Stimulated activated CD4-positive, alpha-beta T cell treated with anti-CD3 and anti-CD28 coated beads, TNF-alpha, amount 100 ng/mL, for 48 hours (primary cell): ENCODE data around the gene HDAC6.
A peak's percentile ranks its signal among the peaks of the same experiment; 100 is the strongest.
"Not testable (repeated sequence)": the region's sequence is repeated elsewhere in the genome, so short reads cannot be mapped to it uniquely, and the experiment has no call there.

Experiments used
- DNase-seq, 3 donors: peaks; one replicate each; pipeline ENCODE4 v3.0.0-alpha.2; 2020; ENCODE audit warnings: low read depth in 3 of 3

Gene HDAC6

DNA sequence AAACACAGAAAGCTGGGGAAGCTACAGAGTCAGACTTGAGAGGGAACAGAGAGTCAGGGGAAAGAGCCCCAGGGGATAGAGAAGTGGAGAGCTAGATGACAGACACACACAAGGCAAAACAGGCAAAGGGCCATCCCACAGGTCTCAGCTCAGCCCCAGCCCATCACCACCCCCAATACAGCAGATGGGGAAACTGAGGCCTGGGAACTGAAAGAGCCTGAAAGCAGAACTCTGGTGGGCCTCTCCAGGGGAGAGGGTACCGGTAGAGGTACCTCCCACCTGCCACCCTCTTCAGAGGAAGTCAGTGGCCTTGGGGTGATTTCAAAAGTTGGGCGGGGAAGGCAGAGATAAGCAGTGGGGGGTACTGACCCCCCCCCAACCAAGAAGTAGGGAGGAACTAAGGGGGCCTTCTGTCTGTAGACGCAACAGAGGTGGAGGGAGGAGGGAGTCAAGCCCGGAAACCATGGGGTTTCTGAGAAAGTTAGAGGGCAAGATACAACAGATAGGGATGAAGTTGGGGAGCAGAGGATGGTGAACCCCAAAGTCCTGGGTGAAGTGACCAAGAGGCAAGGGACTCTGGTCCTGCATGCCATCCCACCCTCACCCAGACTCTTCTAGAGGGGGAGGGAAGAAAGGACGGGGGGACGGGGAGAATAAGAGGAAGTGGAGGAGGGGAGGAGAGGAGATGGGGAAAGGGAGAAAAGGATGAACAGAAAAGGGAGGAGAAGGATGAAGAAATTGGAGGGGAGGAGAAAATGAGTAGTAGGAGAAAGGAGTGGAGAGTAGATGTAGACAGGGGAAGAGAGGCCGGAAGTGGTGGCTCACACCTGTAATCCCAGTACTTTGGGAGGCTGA lies 12.3 kb upstream of the HDAC6 start:
- DNase-seq: no peak

DNA sequence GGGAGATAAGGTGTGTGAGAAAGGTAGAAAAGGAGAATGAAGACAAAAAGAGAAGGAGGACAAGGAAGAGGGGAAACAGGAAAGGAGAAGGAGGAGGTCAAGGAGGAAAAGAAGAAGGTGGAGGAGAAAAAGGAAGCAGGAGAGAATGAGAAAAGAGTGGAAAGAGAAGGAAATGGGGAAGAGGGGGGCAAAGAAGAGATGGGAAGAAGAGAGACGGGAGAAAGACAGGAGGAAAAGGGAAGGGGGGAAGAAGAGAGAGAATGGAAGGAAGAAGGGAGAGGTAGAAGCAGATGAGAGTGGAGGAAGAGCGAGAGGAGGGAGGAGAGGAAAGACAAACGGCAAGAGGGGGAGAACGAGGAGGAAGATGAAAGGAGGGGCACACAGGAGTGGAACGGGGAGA lies 11.4 kb upstream of the HDAC6 start:
- DNase-seq: no peak

DNA sequence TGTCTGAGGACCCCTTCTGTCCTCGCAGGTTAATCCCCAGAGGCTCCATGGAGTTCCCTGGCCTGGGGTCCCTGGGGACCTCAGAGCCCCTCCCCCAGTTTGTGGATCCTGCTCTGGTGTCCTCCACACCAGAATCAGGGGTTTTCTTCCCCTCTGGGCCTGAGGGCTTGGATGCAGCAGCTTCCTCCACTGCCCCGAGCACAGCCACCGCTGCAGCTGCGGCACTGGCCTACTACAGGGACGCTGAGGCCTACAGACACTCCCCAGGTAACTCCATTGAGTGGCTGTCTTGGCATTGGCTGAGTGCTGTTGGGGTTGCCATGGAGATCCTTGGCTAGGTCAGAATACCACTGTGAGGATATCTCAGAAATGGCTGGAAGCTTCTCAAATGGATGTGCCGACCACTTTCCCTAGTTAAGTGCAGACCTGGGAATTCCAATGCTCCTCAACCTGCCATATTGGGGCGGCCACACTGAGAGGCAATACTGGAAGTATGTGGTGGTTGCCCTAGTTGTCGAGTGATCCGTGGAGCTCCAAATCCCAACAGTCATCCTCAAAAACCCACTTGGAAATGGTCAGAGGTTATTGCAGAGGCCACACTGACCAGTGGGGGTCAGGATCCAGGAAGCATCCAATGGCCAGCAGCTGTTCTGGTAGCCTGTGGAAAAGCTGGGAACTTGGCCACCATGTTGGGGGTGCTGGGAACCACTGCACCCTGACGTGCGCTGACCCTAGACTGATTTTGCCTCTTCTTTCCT lies 10.6 kb upstream of the HDAC6 start:
- no peak for DNase-seq

DNA sequence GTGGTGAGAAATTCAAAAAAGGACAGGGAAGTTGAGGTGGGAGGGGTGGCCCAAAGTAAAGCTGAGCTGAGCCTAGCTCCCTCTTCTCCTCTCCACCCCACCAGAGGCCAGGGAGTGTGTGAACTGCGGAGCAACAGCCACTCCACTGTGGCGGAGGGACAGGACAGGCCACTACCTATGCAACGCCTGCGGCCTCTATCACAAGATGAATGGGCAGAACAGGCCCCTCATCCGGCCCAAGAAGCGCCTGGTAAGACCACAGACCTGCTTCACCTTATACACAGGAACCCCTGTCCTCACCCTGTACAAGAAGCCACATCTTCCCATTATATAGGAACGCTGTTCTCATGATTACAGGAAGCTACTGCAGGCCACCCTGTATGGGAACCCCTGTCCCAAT lies 9.6 kb upstream of the HDAC6 start:
- DNase-seq: no peak

DNA sequence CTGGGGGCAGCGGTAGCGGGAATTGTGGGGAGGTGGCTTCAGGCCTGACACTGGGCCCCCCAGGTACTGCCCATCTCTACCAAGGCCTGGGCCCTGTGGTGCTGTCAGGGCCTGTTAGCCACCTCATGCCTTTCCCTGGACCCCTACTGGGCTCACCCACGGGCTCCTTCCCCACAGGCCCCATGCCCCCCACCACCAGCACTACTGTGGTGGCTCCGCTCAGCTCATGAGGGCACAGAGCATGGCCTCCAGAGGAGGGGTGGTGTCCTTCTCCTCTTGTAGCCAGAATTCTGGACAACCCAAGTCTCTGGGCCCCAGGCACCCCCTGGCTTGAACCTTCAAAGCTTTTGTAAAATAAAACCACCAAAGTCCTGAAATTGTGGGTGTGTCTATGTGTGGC lies 7.9 kb upstream of the HDAC6 start:
- no peak for DNase-seq

DNA sequence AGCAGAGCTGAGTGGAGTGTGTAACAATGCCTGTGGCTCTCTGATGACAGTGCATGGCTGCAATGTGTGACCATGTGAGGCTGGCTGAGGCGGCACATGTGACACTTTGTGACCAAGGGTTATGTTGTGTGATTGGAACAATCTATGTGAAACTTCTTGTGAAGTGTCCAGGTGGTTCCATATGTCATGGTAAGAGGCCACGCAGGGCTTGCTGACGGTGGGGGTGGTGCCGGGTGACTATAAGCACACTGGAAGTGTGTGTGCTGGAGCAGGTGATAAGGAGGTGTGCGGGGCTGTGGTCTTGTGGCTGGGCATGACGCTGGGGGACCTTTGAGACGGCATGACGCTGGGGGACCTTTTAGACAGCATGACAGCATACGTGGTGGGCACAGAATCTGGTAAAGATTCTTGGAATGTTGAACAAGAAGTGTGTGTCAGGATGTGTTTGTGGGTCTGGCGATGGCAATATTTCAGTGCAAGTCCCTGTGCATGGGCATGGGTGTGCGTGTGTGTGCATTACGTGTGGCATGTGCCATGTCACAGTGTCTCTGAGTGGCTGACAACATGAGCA lies 7.4 kb upstream of the HDAC6 start:
- no peak for DNase-seq

DNA sequence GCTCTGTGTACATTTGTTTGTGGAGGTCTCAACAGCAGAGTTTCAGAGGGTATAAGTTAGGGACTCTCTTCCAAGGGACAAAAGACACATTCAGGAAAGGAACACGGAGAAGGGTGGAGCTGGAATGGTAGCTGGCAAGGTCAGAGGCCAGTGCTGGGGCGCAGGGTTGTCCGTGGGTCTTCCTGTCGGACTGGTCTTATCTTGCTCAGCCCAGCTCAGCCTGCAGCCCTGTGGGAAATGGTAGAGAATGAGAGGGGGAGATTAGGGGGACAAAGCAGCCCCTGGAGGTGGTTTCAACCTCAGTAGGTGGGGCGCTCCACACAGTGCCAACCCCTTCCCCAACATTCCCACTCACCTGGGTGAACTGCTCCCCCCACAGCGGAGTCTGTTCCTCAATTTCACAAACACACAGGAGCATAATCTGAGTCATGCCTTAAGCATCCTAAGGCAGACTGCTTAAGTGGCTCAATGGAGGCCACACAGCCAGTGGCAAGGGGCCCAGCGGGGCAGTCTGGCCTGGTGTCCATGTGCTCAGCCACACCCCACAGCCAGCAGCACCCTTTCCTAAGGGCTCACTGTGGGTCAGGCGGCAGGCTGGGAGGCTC lies 6.9 kb upstream of the HDAC6 start:
- DNase-seq: no peak

DNA sequence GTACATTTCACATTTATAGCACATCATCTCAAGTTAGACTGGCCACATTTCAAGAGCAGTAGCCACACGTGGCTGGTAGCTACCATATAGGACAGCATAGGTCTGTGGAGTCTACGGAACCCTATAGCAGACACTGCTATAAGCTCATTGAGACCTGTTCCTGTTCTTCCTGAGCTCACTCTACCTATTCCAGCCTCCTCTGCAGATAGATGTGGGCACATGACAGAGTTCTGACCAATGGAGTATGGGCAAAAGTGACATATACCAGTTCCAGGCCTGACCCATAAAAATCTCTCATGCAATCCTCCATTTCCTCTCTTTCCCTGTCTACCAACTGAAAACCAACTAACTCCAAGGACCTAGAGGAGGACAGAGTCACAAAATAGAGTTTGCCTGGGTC lies 3.5 kb upstream of the HDAC6 start:
- no peak for DNase-seq

DNA sequence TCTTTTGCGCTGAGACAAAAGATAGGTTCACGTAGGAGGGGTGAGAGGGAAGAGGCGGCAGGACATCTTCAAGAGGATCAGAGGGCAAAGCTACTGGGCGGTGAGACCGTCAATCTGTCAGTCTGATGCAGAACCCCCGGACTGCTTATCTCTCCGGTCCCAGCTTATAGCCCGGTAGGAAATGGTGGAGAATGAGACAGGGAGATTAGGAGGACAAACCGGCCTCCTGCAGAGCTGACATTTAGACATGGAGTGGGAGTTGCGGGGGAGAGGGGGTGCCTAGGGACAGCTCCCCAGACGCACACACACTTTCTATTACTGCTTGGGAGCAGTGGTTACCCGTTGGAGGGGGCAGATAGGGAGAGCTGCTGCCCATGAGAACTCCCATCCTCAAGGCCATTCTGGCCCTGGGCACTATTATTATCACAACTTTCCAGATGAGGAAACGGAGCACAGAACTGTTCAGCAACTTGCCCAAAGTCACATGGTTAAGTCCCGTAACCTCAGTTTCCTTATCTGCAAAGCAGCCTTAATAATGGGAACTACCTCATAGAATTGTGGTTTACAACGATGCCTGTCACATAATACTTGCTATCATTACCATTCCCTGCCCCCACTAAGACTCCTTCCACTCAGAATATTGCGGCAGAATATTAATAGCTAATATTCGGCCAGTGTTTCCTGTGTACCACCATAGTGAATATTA lies 1.1 kb upstream of the HDAC6 start:
- no peak for DNase-seq

DNA sequence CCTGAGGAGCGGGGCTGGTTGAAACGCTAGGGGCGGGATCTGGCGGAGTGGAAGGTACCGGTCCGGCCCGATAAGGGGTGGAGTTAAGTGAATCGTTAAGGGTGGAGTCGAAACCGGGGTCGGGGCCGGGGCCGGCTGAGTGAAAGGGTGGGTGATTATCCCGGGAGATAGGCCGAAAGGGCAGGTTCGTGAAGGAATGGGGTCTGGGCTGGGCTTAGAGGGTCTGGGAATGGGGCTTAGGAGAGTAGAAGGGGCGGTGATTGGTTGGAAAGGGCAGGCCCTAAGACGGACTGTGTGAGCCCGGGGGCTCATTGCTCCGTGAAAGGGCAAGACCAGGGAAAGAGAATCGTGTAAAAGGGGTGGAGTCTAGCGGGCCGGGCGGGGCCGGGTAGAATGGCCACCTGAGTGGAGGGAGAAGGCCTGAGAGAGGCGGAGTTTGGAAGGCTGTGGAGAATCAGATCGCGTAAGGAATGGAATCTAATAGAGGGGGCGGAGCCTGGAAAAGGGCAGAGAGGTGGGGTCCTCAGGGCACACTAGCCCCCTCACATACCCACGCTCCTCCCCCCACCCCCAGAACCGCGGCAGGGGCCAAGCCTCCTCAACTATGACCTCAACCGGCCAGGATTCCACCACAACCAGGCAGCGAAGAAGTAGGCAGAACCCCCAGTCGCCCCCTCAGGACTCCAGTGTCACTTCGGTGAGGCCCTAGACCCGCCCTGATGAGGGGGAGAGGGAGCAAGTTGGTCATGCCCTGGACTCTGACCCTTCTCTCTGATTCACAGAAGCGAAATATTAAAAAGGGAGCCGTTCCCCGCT lies 430 bp downstream of the HDAC6 start:
- DNase-seq: peak; percentile 32 to 57 (median 44)

DNA sequence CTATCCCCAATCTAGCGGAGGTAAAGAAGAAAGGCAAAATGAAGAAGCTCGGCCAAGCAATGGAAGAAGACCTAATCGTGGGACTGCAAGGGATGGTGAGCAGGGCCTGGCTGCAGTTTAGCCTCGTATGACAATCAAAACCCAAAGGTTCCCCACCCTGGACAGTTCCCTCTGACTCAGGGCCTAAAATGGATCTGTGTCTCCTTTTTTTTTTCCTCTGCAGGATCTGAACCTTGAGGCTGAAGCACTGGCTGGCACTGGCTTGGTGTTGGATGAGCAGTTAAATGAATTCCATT lies 986 bp downstream of the HDAC6 start:
- DNase-seq: no peak

DNA sequence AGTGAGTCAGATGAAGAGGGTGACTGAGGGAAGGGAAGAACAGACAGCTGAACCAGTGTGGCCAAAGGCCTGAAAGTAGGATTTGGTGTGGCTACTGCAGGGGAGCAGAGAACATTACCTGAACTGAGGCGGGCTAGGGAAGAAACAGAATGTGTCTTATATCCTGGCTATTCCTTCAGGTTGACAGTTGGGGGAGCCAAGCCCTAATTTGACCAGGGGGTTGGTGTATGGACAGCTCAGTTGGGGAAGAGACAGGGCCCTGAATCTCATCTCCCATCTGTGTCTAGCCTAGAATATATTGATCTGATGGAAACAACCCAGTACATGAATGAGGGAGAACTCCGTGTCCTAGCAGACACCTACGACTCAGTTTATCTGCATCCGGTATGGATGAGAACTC lies 4.2 kb downstream of the HDAC6 start:
- DNase-seq: no peak

DNA sequence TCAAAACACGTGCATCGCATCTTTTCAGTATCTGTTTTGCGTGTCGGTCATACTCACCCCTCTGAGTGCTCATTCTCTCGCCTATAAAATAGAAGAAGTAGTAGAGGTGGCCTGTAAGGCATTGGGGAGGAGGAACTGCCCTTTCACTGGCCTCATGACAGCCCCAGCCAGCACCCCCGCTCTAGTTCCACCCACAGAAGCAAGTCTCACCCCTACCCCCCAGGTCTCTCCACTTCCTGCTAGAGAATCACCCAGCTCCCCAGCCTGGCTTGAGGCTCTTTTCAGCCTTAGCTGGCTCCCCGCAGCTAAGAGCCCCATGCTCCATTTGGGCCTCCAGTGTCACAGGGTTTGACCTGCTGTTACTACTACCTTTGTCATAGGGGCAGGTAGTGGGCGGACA lies 11.8 kb downstream of the HDAC6 start:
- no peak for DNase-seq

DNA sequence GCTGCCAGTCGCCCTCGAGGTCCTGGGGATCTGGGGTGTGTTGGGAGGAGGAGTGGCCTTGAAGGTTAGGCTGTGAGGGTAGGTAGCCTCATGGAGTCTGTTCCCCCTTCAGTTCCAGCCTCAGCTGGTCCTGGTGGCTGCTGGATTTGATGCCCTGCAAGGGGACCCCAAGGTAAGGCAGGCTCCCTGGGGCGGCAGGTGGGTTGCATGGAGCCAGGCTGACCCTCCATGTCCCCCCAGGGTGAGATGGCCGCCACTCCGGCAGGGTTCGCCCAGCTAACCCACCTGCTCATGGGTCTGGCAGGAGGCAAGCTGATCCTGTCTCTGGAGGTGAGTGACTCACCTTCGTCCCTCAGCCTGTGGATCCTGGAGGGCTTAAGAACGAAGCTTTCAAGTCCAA lies 12.9 kb downstream of the HDAC6 start:
- no peak for DNase-seq

DNA sequence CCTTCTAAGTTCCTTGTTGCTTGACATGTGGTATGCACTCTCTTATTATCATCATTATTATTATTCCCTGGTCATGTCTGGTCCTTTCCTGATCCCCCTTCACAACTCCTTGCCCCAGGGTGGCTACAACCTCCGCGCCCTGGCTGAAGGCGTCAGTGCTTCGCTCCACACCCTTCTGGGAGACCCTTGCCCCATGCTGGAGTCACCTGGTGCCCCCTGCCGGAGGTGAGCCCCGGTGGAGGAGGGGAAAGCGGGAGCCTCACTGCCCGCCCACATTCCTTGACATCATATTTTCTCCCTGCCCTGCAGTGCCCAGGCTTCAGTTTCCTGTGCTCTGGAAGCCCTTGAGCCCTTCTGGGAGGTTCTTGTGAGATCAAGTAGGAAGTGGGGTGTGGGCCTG lies 13.4 kb downstream of the HDAC6 start:
- no peak for DNase-seq

DNA sequence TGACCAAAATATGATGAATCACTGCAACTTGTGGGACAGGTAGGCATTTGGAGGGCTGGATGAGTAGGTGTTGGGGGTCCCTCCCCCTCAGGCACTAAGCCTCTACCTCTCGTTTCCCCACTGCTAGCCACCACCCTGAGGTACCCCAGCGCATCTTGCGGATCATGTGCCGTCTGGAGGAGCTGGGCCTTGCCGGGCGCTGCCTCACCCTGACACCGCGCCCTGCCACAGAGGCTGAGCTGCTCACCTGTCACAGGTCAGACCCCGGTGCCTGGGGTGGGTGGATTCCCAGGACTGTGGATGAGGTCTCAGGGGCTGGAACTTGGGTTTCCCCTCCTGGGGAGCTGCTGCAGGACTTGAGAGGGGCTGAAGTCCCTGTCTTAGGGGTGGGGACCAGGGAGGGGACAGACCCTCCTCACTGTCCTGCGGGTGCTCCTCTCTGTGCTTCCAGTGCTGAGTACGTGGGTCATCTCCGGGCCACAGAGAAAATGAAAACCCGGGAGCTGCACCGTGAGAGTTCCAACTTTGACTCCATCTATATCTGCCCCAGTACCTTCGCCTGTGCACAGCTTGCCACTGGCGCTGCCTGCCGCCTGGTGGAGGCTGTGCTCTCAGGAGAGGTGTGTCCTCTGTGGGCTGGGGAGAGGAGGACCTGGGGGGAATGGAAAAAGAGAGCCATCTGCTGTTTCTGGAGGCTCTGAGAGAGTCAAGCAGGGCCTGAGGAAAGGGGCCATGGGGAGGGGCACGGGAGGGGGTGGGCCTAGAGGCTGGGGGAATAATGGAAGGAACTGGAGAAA lies 14.3 kb downstream of the HDAC6 start:
- DNase-seq: no peak

DNA sequence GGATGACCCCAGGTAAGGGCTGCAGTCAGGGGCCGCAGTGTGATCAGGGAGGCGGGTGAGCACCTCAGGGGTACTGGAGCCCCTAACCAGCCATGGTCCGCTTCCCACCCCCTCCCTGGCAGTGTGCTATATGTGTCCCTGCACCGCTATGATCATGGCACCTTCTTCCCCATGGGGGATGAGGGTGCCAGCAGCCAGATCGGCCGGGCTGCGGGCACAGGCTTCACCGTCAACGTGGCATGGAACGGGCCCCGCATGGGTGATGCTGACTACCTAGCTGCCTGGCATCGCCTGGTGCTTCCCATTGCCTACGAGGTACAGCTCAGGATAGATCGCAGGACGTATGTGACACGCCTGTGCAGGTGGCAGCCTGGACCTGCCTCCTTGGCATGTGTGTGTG lies 16.2 kb downstream of the HDAC6 start:
- no peak for DNase-seq

DNA sequence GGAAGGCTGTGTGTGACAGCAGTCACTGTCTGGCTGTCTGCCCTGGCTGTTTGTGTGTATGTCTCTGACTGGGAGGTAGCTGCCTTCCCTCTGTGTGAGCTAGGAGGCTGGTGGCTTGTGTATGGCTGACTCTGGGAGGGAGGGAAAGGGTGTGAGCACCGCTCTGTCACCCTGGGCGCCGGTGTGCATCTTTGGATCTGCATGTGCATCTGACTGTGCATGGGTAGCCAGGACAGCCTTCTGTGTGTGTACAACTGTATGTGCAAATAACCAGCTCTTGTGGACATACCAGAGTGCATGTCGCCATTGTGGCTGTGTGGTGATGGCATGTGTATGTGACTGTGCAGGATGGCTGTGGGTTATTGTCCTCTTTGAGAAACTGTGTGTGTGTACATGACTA lies 17.0 kb downstream of the HDAC6 start:
- no peak for DNase-seq

DNA sequence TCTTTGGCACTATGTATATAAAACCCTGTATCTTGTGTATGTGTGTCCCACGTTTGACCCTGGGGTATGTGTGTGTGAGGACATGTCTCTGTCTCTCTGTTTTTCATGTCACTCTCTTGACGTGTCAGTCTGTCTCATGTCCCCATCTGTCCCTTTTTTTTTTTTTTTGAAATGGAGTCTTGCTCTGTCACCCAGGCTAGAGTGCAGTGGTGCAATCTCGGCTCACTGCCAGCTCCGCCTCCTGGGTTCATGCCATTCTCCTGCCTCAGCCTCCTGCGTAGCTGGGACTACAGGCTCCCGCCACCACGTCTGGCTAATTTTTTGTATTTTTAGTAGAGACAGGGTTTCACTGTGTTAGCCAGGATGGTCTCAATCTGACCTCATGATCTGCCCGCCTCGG lies 17.5 kb downstream of the HDAC6 start:
- DNase-seq: not testable (repeated sequence)

DNA sequence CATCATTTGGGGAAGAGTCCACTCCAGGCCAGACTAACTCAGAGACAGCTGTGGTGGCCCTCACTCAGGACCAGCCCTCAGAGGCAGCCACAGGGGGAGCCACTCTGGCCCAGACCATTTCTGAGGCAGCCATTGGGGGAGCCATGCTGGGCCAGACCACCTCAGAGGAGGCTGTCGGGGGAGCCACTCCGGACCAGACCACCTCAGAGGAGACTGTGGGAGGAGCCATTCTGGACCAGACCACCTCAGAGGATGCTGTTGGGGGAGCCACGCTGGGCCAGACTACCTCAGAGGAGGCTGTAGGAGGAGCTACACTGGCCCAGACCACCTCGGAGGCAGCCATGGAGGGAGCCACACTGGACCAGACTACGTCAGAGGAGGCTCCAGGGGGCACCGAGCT lies 21.2 kb downstream of the HDAC6 start:
- DNase-seq: no peak
